Parathyroid adenoma (tissue), 2 donors: ENCODE measurements around the gene TMEM135.

Source experiments
- H2AFZ ChIP-seq: fragments of 300-600 bp; sonication (generic); one replicate; pipeline ENCODE4 v1.7.0; 2017; ENCODE audit warnings: antibody characterized with exemption, mild to moderate bottlenecking
- H3K27ac ChIP-seq: fragments of 300-600 bp; sonication (generic); one replicate; pipeline ENCODE4 v1.7.0; 2017
- H3K27me3 ChIP-seq: fragments of 300-600 bp; sonication (generic); one replicate; pipeline ENCODE4 v1.7.0; 2017; ENCODE audit warnings: low read length; ENCODE audit not compliant: control insufficient read depth, insufficient read depth
- H3K36me3 ChIP-seq: fragments of 300-600 bp; sonication (generic); one replicate; pipeline ENCODE4 v1.7.0; 2017; ENCODE audit warnings: low read length; ENCODE audit not compliant: control insufficient read depth, insufficient read depth
- H3K4me1 ChIP-seq: fragments of 300-600 bp; sonication (generic); one replicate; pipeline ENCODE4 v1.7.0; 2017; ENCODE audit warnings: control low read depth
- H3K4me2 ChIP-seq: fragments of 300-600 bp; sonication (generic); one replicate; pipeline ENCODE4 v1.7.0; 2017; ENCODE audit warnings: low read length
- H3K4me3 ChIP-seq: fragments of 300-600 bp; sonication (generic); one replicate; pipeline ENCODE4 v1.7.0; 2017; ENCODE audit warnings: low read depth, low read length
- H3K79me2 ChIP-seq: fragments of 300-600 bp; sonication (generic); one replicate; pipeline ENCODE4 v1.7.0; 2017; ENCODE audit warnings: control low read depth
- H3K9ac ChIP-seq: fragments of 300-600 bp; sonication (generic); one replicate; pipeline ENCODE4 v1.7.0; 2017; ENCODE audit warnings: mild to moderate bottlenecking
- H3K9me3 ChIP-seq: fragments of 300-600 bp; sonication (generic); one replicate; pipeline ENCODE4 v1.7.0; 2017; ENCODE audit warnings: low read length; ENCODE audit not compliant: control insufficient read depth
- CTCF ChIP-seq: fragments of 300-600 bp; sonication (generic); IDR thresholded peaks from one replicate; pipeline ENCODE4 v1.7.0; 2017; ENCODE audit warnings: antibody characterized with exemption, mild to moderate bottlenecking
- donor health status: primary hyperparathyroidism.

The TMEM135 gene

DNA sequence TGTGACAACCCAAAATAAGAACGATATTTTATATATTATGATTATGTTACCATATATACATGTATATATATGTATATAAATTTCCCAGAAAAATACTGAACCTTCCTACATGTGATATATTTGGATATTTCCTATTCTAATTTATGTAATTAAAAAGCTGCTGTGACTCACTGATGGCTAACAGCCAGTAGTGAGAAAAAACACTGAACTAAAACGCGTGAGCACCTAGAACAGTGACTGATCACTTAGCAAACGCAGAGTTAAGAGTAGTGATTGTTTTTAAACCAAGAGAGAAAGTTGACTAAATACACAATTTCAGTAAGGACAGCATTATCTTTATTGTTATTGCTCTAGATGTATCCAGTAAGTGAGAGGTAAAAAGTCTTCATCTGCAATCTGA lies 213.8 kb downstream of the TMEM135 start:
- no peak overlapping the region for H3K4me2 ChIP-seq
- H3K36me3 ChIP-seq, result no peaks in the 10 kb centered on the region
- no peaks in the 10 kb centered on the region for H3K4me1 ChIP-seq
- no peak overlapping the region for H3K9ac ChIP-seq
- H3K9me3 ChIP-seq, result no peaks in the 10 kb centered on the region
- H3K4me3 ChIP-seq, result no peak overlapping the region
- no peaks in the 10 kb centered on the region for H3K79me2 ChIP-seq
- TF ChIP-seq CTCF, result no peak
- H3K27me3 ChIP-seq, result no peaks in the 10 kb centered on the region
- no peak overlapping the region for H3K27ac ChIP-seq
- no peak overlapping the region for H2AFZ ChIP-seq

- H3K4me2 ChIP-seq, result no peak overlapping the region
- no peaks in the 10 kb centered on the region for H3K79me2 ChIP-seq
- H3K27ac ChIP-seq, result no peak overlapping the region
- no peak for TF ChIP-seq CTCF
- H3K9me3 ChIP-seq, result no peaks in the 10 kb centered on the region
- no peaks in the 10 kb centered on the region for H3K4me1 ChIP-seq
- H3K4me3 ChIP-seq, result no peak overlapping the region
- H3K9ac ChIP-seq, result no peak overlapping the region
- H3K36me3 ChIP-seq, result no peaks in the 10 kb centered on the region
- H3K27me3 ChIP-seq, result no peaks in the 10 kb centered on the region
- H2AFZ ChIP-seq, result no peak overlapping the region
These were observed 215.1 kb downstream of the TMEM135 start for GRCh38 chr11:87252869-87253268.

- H3K4me3 ChIP-seq, result no peak overlapping the region
- no peaks in the 10 kb centered on the region for H3K36me3 ChIP-seq
- no peaks in the 10 kb centered on the region for H3K4me1 ChIP-seq
- H2AFZ ChIP-seq, result no peak overlapping the region
- H3K4me2 ChIP-seq, result no peak overlapping the region
- no peak for TF ChIP-seq CTCF
- no peaks in the 10 kb centered on the region for H3K79me2 ChIP-seq
- H3K9me3 ChIP-seq, result no peaks in the 10 kb centered on the region
- H3K27ac ChIP-seq, result no peak overlapping the region
- H3K27me3 ChIP-seq, result no peaks in the 10 kb centered on the region
- no peak overlapping the region for H3K9ac ChIP-seq
These were observed 216.8 kb downstream of the TMEM135 start for GRCh38 chr11:87254562-87254961.

- Histone ChIP-seq H3K79me2 (no peaks in the 10 kb centered on the region), H2AFZ (no peak overlapping the region), H3K9me3 (no peaks in the 10 kb centered on the region), H3K36me3 (no peaks in the 10 kb centered on the region), H3K4me3 (no peak overlapping the region), H3K9ac (no peak overlapping the region), H3K27ac (no peak overlapping the region), H3K27me3 (no peaks in the 10 kb centered on the region), H3K4me1 (no peaks in the 10 kb centered on the region), H3K4me2 (no peak overlapping the region)
- no peak for TF ChIP-seq CTCF
These were observed 217.9 kb downstream of the TMEM135 start for GRCh38 chr11:87255589-87255988.

- no peaks in the 10 kb centered on the region for H3K27me3 ChIP-seq
These were observed 219.1 kb downstream of the TMEM135 start for GRCh38 chr11:87256694-87257340.

More at GRCh38 chr11:87256694-87257340, 219.1 kb downstream of the TMEM135 start:
- H3K4me3 ChIP-seq, result no peak overlapping the region
- no peaks in the 10 kb centered on the region for H3K9me3 ChIP-seq
- H3K36me3 ChIP-seq, result no peaks in the 10 kb centered on the region
- TF ChIP-seq CTCF, result no peak
- no peak overlapping the region for H3K27ac ChIP-seq
- no peak overlapping the region for H3K9ac ChIP-seq
- H2AFZ ChIP-seq, result no peak overlapping the region
- no peaks in the 10 kb centered on the region for H3K79me2 ChIP-seq
- H3K4me2 ChIP-seq, result no peak overlapping the region
- H3K4me1 ChIP-seq, result no peaks in the 10 kb centered on the region
